GM23338 (cell line): ENCODE results near the gene TXNDC17. TPM values are rescaled to one million over a fixed set of nuclear protein-coding genes. Genes with fewer than 3 reads are reported as not detected.
A peak's percentile ranks its signal among the peaks of the same experiment; 100 is the strongest.

Experiments used
- ATAC-seq: fragments of 200-7000 bp; cut with Tn5 transposase; 3 replicates; pipeline ENCODE4 v1.9.1; 2020
- DNase-seq: peaks from one replicate; pipeline ENCODE4 v3.0.0-alpha.2; 2015; ENCODE audit warnings: low spot score
- H2AFZ ChIP-seq: fragments of 200-600 bp; sonication (generic); 2 replicates; pipeline ENCODE4 v1.8.0; 2016; ENCODE audit warnings: antibody characterized with exemption, mild to moderate bottlenecking, moderate library complexity
- H3F3A ChIP-seq: fragments of 200-600 bp; sonication (generic); replicated peaks from 2 replicates; pipeline ENCODE4 v1.8.0; 2017; ENCODE audit warnings: antibody characterized with exemption, mixed run types, low read depth
- H3K27ac ChIP-seq: fragments of 200-600 bp; sonication (generic); 2 replicates; pipeline ENCODE4 v1.6.1; 2016; ENCODE audit warnings: low read depth
- H3K27me3 ChIP-seq: fragments of 200-600 bp; sonication (generic); 2 replicates; pipeline ENCODE4 v1.8.0; 2016; ENCODE audit warnings: mild to moderate bottlenecking, mixed run types, moderate library complexity; ENCODE audit not compliant: insufficient read depth
- H3K36me3 ChIP-seq: fragments of 200-600 bp; sonication (generic); 2 replicates; pipeline ENCODE4 v1.8.0; 2016; ENCODE audit warnings: mild to moderate bottlenecking; ENCODE audit not compliant: insufficient read depth
- H3K4me1 ChIP-seq: fragments of 200-600 bp; sonication (generic); 2 replicates; pipeline ENCODE4 v1.8.0; 2016; ENCODE audit warnings: mild to moderate bottlenecking, moderate library complexity; ENCODE audit not compliant: insufficient read depth
- H3K4me2 ChIP-seq: fragments of 200-600 bp; sonication (generic); 2 replicates; pipeline ENCODE4 v1.7.1; 2017; ENCODE audit warnings: mixed run types
- H3K4me3 ChIP-seq: fragments of 200-600 bp; sonication (generic); 2 replicates; pipeline ENCODE4 v1.6.1; 2016; ENCODE audit warnings: mixed run types
- H3K79me2 ChIP-seq: fragments of 200-600 bp; sonication (generic); replicated peaks from 2 replicates; pipeline ENCODE4 v1.8.0; 2017; ENCODE audit warnings: mild to moderate bottlenecking; ENCODE audit not compliant: insufficient read depth
- H3K9me2 ChIP-seq: fragments of 200-600 bp; sonication (generic); 2 replicates; pipeline ENCODE4 v1.8.0; 2017; ENCODE audit not compliant: insufficient read depth
- H4K20me1 ChIP-seq: fragments of 200-600 bp; sonication (generic); replicated peaks from 2 replicates; pipeline ENCODE4 v1.8.0; 2017; ENCODE audit warnings: mild to moderate bottlenecking; ENCODE audit not compliant: insufficient read depth
- H3K27ac Mint-ChIP-seq: 2 replicates; pipeline ENCODE4 v1.8.0; 2020; ENCODE audit warnings: inconsistent platforms, mild to moderate bottlenecking, moderate library complexity, mixed read lengths
- H3K27me3 Mint-ChIP-seq: 3 replicates; pipeline ENCODE4 v1.8.0; 2022; ENCODE audit warnings: low read depth, mild to moderate bottlenecking, moderate library complexity, mixed read lengths, inconsistent platforms; ENCODE audit not compliant: insufficient read depth, poor library complexity
- H3K36me3 Mint-ChIP-seq: 3 replicates; pipeline ENCODE4 v1.8.0; 2021; ENCODE audit warnings: low read depth, mild to moderate bottlenecking, inconsistent platforms, moderate library complexity, mixed read lengths
- H3K4me1 Mint-ChIP-seq: 3 replicates; pipeline ENCODE4 v1.8.0; 2020; ENCODE audit warnings: mild to moderate bottlenecking, inconsistent platforms, mixed read lengths
- H3K4me3 Mint-ChIP-seq: 3 replicates; pipeline ENCODE4 v1.8.0; 2021; ENCODE audit warnings: moderate library complexity, mild to moderate bottlenecking, inconsistent platforms, mixed read lengths
- H3K9me3 Mint-ChIP-seq: 3 replicates; pipeline ENCODE4 v1.8.0; 2020; ENCODE audit warnings: moderate library complexity, mild to moderate bottlenecking, inconsistent platforms, mixed read lengths
- CREB1 ChIP-seq: fragments of 250-450 bp; sonication (Bioruptor Pico); IDR thresholded peaks from 2 replicates; pipeline ENCODE4 v1.5.0; 2020; ENCODE audit warnings: low read depth, mild to moderate bottlenecking, moderate library complexity
- CTCF ChIP-seq, 2 experiments: fragments of 200-600 bp in 1 of 2; sonication (generic) in 1 of 2; conservative IDR thresholded peaks; 2 replicates each; pipeline versions ENCODE4 v1.5.1 to v1.6.1; 2016 to 2017; ENCODE audit warnings: antibody characterized with exemption in 2 of 2, low read depth in 2 of 2, mild to moderate bottlenecking in 2 of 2, moderate library complexity in 1 of 2
- ETS1 ChIP-seq: IDR thresholded peaks from 2 replicates; pipeline ENCODE4 v1.6.1; 2016; ENCODE audit warnings: antibody characterized with exemption
- EZH2 ChIP-seq: fragments of 200-600 bp; sonication (generic); IDR thresholded peaks from one replicate; pipeline ENCODE4 v1.8.0; 2017; ENCODE audit warnings: antibody characterized with exemption, mild to moderate bottlenecking, low read depth; ENCODE audit not compliant: unreplicated experiment
- EZH2phosphoT487 ChIP-seq: fragments of 200-600 bp; sonication (generic); IDR thresholded peaks from one replicate; pipeline ENCODE4 v1.8.1; 2018; ENCODE audit warnings: antibody characterized with exemption; ENCODE audit not compliant: unreplicated experiment
- JUNB ChIP-seq: IDR thresholded peaks from one replicate; pipeline ENCODE4 v1.6.1; 2016; ENCODE audit warnings: antibody characterized with exemption; ENCODE audit not compliant: unreplicated experiment
- NANOG ChIP-seq: IDR thresholded peaks from 2 replicates; pipeline ENCODE4 v1.6.1; 2016; ENCODE audit warnings: antibody characterized with exemption, borderline replicate concordance
- POLR2AphosphoS5 ChIP-seq: IDR thresholded peaks from 2 replicates; pipeline ENCODE4 v1.6.1; 2016; ENCODE audit warnings: antibody characterized with exemption, low read depth
- STAT1 ChIP-seq: IDR thresholded peaks from one replicate; pipeline ENCODE4 v1.6.1; 2016; ENCODE audit warnings: antibody characterized with exemption; ENCODE audit not compliant: unreplicated experiment
- ZNF114 ChIP-seq: fragments of 250-450 bp; sonication (Bioruptor Pico); IDR thresholded peaks from 2 replicates; pipeline ENCODE4 v1.5.0; 2020; ENCODE audit warnings: mild to moderate bottlenecking, moderate library complexity
- ZNF331 ChIP-seq: fragments of 250-450 bp; sonication (Bioruptor Pico); IDR thresholded peaks from 2 replicates; pipeline ENCODE4 v1.5.0; 2020; ENCODE audit warnings: low read depth, mild to moderate bottlenecking, moderate library complexity
- polyA plus RNA-seq: library from polyadenylated mRNA; unstranded; fragments of >200 nt; fragmentation: Nextera tagmentation; extraction: Ambion mirVana; gene quantifications from 2 replicates; pipeline ENCODE4 v1.2.1, GENCODE V29; 2016
- total RNA-seq: library from RNA; depleted of rRNA; stranded (reverse); fragments of >200 nt; shearing (Covaris generic); gene quantifications from 2 replicates; pipeline ENCODE4 v1.2.3, GENCODE V29; 2014
- TF ChIP-seq, protein P1 (sequence below): fragments of 250-450 bp; sonication (Bioruptor Pico); IDR thresholded peaks from 2 replicates; pipeline ENCODE4 v1.5.0; 2020; ENCODE audit warnings: mild to moderate bottlenecking, moderate library complexity
- TF ChIP-seq, protein P2 (sequence below): IDR thresholded peaks from one replicate; pipeline ENCODE4 v1.6.1; 2018; ENCODE audit warnings: antibody characterized with exemption; ENCODE audit not compliant: unreplicated experiment

TXNDC17 gene
- total and polyA plus RNA-seq, 2 experiments from 2014 or later, result 202 to 887 TPM

- no peaks in the 10 kb centered on the region for H3K27me3 ChIP-seq
- no peak overlapping the region for H3K4me2 ChIP-seq
- H3F3A ChIP-seq, result no peaks in the 10 kb centered on the region
- ATAC-seq (no peak), DNase-seq (no peak)
- Mint-ChIP-seq H3K9me3 (no peaks in the 10 kb centered on the region; the same call in 2 of the 3 replicates), H3K27ac (peak overlapping the region; percentile 79; the same call in 1 of the 2 replicates), H3K36me3 (no peaks in the 10 kb centered on the region), H3K4me3 (no peak overlapping the region), H3K27me3 (peaks cover 2% of the 10 kb centered on the region), H3K4me1 (peaks cover 3% of the 10 kb centered on the region; the same call in 1 of the 3 replicates)
- TF ChIP-seq NANOG, result no peak
- no peak for TF ChIP-seq CREB1
- TF ChIP-seq EZH2phosphoT487, result no peak
- TF ChIP-seq, protein P1, sequence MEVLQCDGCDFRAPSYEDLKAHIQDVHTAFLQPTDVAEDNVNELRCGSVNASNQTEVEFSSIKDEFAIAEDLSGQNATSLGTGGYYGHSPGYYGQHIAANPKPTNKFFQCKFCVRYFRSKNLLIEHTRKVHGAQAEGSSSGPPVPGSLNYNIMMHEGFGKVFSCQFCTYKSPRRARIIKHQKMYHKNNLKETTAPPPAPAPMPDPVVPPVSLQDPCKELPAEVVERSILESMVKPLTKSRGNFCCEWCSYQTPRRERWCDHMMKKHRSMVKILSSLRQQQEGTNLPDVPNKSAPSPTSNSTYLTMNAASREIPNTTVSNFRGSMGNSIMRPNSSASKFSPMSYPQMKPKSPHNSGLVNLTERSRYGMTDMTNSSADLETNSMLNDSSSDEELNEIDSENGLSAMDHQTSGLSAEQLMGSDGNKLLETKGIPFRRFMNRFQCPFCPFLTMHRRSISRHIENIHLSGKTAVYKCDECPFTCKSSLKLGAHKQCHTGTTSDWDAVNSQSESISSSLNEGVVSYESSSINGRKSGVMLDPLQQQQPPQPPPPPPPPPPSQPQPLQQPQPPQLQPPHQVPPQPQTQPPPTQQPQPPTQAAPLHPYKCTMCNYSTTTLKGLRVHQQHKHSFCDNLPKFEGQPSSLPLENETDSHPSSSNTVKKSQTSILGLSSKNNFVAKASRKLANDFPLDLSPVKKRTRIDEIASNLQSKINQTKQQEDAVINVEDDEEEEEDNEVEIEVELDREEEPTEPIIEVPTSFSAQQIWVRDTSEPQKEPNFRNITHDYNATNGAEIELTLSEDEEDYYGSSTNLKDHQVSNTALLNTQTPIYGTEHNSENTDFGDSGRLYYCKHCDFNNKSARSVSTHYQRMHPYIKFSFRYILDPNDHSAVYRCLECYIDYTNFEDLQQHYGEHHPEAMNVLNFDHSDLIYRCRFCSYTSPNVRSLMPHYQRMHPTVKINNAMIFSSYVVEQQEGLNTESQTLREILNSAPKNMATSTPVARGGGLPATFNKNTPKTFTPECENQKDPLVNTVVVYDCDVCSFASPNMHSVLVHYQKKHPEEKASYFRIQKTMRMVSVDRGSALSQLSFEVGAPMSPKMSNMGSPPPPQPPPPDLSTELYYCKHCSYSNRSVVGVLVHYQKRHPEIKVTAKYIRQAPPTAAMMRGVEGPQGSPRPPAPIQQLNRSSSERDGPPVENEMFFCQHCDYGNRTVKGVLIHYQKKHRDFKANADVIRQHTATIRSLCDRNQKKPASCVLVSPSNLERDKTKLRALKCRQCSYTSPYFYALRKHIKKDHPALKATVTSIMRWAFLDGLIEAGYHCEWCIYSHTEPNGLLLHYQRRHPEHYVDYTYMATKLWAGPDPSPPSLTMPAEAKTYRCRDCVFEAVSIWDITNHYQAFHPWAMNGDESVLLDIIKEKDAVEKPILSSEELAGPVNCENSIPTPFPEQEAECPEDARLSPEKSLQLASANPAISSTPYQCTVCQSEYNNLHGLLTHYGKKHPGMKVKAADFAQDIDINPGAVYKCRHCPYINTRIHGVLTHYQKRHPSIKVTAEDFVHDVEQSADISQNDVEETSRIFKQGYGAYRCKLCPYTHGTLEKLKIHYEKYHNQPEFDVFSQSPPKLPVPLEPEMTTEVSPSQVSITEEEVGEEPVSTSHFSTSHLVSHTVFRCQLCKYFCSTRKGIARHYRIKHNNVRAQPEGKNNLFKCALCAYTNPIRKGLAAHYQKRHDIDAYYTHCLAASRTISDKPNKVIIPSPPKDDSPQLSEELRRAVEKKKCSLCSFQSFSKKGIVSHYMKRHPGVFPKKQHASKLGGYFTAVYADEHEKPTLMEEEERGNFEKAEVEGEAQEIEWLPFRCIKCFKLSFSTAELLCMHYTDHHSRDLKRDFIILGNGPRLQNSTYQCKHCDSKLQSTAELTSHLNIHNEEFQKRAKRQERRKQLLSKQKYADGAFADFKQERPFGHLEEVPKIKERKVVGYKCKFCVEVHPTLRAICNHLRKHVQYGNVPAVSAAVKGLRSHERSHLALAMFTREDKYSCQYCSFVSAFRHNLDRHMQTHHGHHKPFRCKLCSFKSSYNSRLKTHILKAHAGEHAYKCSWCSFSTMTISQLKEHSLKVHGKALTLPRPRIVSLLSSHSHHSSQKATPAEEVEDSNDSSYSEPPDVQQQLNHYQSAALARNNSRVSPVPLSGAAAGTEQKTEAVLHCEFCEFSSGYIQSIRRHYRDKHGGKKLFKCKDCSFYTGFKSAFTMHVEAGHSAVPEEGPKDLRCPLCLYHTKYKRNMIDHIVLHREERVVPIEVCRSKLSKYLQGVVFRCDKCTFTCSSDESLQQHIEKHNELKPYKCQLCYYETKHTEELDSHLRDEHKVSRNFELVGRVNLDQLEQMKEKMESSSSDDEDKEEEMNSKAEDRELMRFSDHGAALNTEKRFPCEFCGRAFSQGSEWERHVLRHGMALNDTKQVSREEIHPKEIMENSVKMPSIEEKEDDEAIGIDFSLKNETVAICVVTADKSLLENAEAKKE (CRISPR knock-in tag), result no peak
- TF ChIP-seq EZH2, result no peak
- no peak for TF ChIP-seq POLR2AphosphoS5
- no peak for TF ChIP-seq CTCF (conservative IDR thresholded peaks at IDR 0.05; ENCODE audit: low read depth in 2 of 2)
- TF ChIP-seq ZNF331 (CRISPR knock-in tag), result no peak
- TF ChIP-seq, protein P2, sequence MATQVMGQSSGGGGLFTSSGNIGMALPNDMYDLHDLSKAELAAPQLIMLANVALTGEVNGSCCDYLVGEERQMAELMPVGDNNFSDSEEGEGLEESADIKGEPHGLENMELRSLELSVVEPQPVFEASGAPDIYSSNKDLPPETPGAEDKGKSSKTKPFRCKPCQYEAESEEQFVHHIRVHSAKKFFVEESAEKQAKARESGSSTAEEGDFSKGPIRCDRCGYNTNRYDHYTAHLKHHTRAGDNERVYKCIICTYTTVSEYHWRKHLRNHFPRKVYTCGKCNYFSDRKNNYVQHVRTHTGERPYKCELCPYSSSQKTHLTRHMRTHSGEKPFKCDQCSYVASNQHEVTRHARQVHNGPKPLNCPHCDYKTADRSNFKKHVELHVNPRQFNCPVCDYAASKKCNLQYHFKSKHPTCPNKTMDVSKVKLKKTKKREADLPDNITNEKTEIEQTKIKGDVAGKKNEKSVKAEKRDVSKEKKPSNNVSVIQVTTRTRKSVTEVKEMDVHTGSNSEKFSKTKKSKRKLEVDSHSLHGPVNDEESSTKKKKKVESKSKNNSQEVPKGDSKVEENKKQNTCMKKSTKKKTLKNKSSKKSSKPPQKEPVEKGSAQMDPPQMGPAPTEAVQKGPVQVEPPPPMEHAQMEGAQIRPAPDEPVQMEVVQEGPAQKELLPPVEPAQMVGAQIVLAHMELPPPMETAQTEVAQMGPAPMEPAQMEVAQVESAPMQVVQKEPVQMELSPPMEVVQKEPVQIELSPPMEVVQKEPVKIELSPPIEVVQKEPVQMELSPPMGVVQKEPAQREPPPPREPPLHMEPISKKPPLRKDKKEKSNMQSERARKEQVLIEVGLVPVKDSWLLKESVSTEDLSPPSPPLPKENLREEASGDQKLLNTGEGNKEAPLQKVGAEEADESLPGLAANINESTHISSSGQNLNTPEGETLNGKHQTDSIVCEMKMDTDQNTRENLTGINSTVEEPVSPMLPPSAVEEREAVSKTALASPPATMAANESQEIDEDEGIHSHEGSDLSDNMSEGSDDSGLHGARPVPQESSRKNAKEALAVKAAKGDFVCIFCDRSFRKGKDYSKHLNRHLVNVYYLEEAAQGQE, result no peak
- no peak for TF ChIP-seq STAT1
- no peak for TF ChIP-seq JUNB
- no peak for TF ChIP-seq ZNF114 (CRISPR knock-in tag)
- TF ChIP-seq ETS1, result no peak
- H3K79me2 ChIP-seq, result no peaks in the 10 kb centered on the region
- H3K4me1 ChIP-seq, result no peaks in the 10 kb centered on the region
- H3K27ac ChIP-seq, result no peak overlapping the region
- no peaks in the 10 kb centered on the region for H3K36me3 ChIP-seq
- no peaks in the 10 kb centered on the region for H3K9me2 ChIP-seq
- no peak overlapping the region for H3K4me3 ChIP-seq
- no peaks in the 10 kb centered on the region for H4K20me1 ChIP-seq
- H2AFZ ChIP-seq, result no peak overlapping the region
These were observed 43.0 kb downstream of the TXNDC17 start for GRCh38 chr17:6683730-6684459.
